HepG2 (cell line): ENCODE measurements around the gene PLXNB2. TPM values are rescaled to one million over a fixed set of nuclear protein-coding genes. Genes with fewer than 3 reads are reported as not detected.

ENCODE experiments used
- ATAC-seq: fragments of 200-7000 bp; cut with Tn5 transposase; 3 replicates; pipeline ENCODE4 v1.9.1; 2020; ENCODE audit warnings: mild to moderate bottlenecking, moderate library complexity
- BruUV-seq: library from RNA; stranded (reverse); fragments of 400-500 nt; replicated peaks from 2 replicates; lab custom pipeline; 2021; lab: Mats Ljungman, UMichigan
- CTCF ChIA-PET: fragments of 300-600 bp; formaldehyde crosslinking; extraction: SDS; loops from one replicate; lab custom pipeline; 2021; ENCODE audit warnings: low total read pairs, inconsistent platforms, low intra/inter-chr PET ratio; lab: Yijun Ruan, JAX
- POLR2A ChIA-PET: fragments of 350-600 bp; sonication (Branson Sonifier 250); formaldehyde crosslinking; loops from one replicate; lab custom pipeline; 2020; ENCODE audit warnings: antibody characterized with exemption, inconsistent platforms; lab: Yijun Ruan, JAX
- DNase-seq: peaks from one replicate; pipeline ENCODE4 v3.0.0-alpha.2; 2015; ENCODE audit warnings: low spot score
- FAIRE-seq: peaks from 3 replicates; lab custom pipeline; 2011; peaks lifted over from hg19 to GRCh38; lab: Jason Lieb, UNC
- H2AFZ ChIP-seq: one replicate; pipeline ENCODE4 v1.6.1; 2011; ENCODE audit warnings: low read length, inconsistent platforms
- H3K27ac ChIP-seq: fragments of 300-600 bp; 3 replicates; pipeline ENCODE4 v1.8.0; 2011; ENCODE audit warnings: mixed run types, mild to moderate bottlenecking, mixed read lengths, low read length, inconsistent platforms; ENCODE audit not compliant: insufficient read depth; ENCODE audit errors: extremely low read length
- H3K27me3 ChIP-seq, 2 experiments: fragments of 200-600 bp in 1 of 2; 2 replicates in 1 of 2; 3 replicates in 1 of 2; pipeline versions ENCODE4 v1.6.0 to v1.8.0; 2011; ENCODE audit warnings: low read length in 2 of 2, mild to moderate bottlenecking in 2 of 2, moderate library complexity in 2 of 2, inconsistent platforms in 1 of 2; ENCODE audit not compliant: insufficient read depth in 2 of 2, control insufficient read depth in 1 of 2
- H3K36me3 ChIP-seq, 2 experiments: fragments of 200-600 bp in 1 of 2; replicated peaks in 1 of 2; 2 replicates in 1 of 2; 3 replicates in 1 of 2; pipeline versions ENCODE4 v1.5.1 to v1.8.0; 2011; ENCODE audit warnings: low read length in 2 of 2, inconsistent platforms in 1 of 2; ENCODE audit not compliant: insufficient read depth in 2 of 2, control insufficient read depth in 1 of 2
- H3K4me1 ChIP-seq: 2 replicates; pipeline ENCODE4 v1.5.1; 2012; ENCODE audit warnings: low read length, inconsistent platforms; ENCODE audit not compliant: insufficient read depth
- H3K4me2 ChIP-seq: 2 replicates; pipeline ENCODE4 v1.6.0; 2011; ENCODE audit warnings: low read depth, low read length, inconsistent platforms
- H3K4me3 ChIP-seq, 3 experiments: fragments of 200-600 bp in 1 of 3; sonication (generic), shearing (Covaris generic) in 1 of 3; replicated peaks in 1 of 3; 2 replicates each; pipeline ENCODE4 v1.5.1; 2011 to 2016; ENCODE audit warnings: low read length in 3 of 3, inconsistent platforms in 2 of 3, low read depth in 2 of 3, mild to moderate bottlenecking in 2 of 3, control low read depth in 1 of 3, mixed read lengths in 1 of 3; ENCODE audit not compliant: insufficient read depth in 1 of 3
- H3K79me2 ChIP-seq: one replicate; pipeline ENCODE4 v1.6.1; 2011; ENCODE audit warnings: low read length, inconsistent platforms; ENCODE audit not compliant: insufficient read depth
- H3K9ac ChIP-seq: 2 replicates; pipeline ENCODE4 v1.6.0; 2011; ENCODE audit warnings: mild to moderate bottlenecking, low read depth, low read length, inconsistent platforms; ENCODE audit not compliant: insufficient read depth
- H3K9me3 ChIP-seq: 2 replicates; pipeline ENCODE4 v1.5.1; 2012; ENCODE audit warnings: mild to moderate bottlenecking, low read length
- H4K20me1 ChIP-seq: 2 replicates; pipeline ENCODE4 v1.6.0; 2011; ENCODE audit warnings: inconsistent platforms, mild to moderate bottlenecking, low read length, moderate library complexity; ENCODE audit not compliant: insufficient read depth
- CREB3 ChIP-seq: sonication (generic); formaldehyde crosslinking; IDR thresholded peaks from 2 replicates; pipeline ENCODE4 v1.5.0; 2020; ENCODE audit warnings: missing genetic modification reagents
- FOXA3 ChIP-seq: IDR thresholded peaks from 2 replicates; pipeline ENCODE4 v1.6.1; 2016; ENCODE audit warnings: missing genetic modification reagents, missing compliant biosample characterization
- NFYB ChIP-seq: sonication (generic); formaldehyde crosslinking; IDR thresholded peaks from 2 replicates; pipeline ENCODE4 v1.4.0; 2020; ENCODE audit warnings: missing genetic modification reagents
- RBFOX2 ChIP-seq: fragments of 200-400 bp; formaldehyde crosslinking; IDR thresholded peaks from 2 replicates; pipeline ENCODE4 v1.6.1; 2017; ENCODE audit warnings: low read depth, mild to moderate bottlenecking, low read length
- SALL1 ChIP-seq: sonication (generic); formaldehyde crosslinking; IDR thresholded peaks from 2 replicates; pipeline ENCODE4 v1.8.0; 2022; ENCODE audit warnings: mild to moderate bottlenecking, missing genetic modification reagents
- ZNF207 ChIP-seq: fragments of 450-650 bp; IDR thresholded peaks from 2 replicates; pipeline ENCODE4 v1.6.1; 2016; ENCODE audit warnings: antibody characterized with exemption, borderline replicate concordance
- ZNF263 ChIP-seq: sonication (generic); formaldehyde crosslinking; IDR thresholded peaks from 2 replicates; pipeline ENCODE4 v1.4.0; 2020; ENCODE audit warnings: missing genetic modification reagents
- ZNF772 ChIP-seq: sonication (generic); formaldehyde crosslinking; IDR thresholded peaks from 2 replicates; pipeline ENCODE4 v1.5.0; 2020; ENCODE audit warnings: mild to moderate bottlenecking, missing genetic modification reagents
- WGBS: methylation state at CpG from one replicate; pipeline ENCODE4 v1.1.6; 2017; ENCODE audit warnings: low lambda C conversion rate; 5-methylcytosine and 5-hydroxymethylcytosine counted together
- in situ Hi-C: cut with HindIII; loops from 2 replicates; pipeline ENCODE4 v1.10.0; 2017; ENCODE audit warnings: low pct_unique_long_range_greater_than_20kb; ENCODE audit not compliant: extremely low pct_ligation_motif_present
- intact Hi-C: fragments of 100-400 bp; cut with micrococcal nuclease; formaldehyde crosslinking; loops from one replicate; pipeline ENCODE4 v1.10.0; 2022; ENCODE audit not compliant: unreplicated experiment
- polyA plus RNA-seq, 8 experiments: library from polyadenylated mRNA; depleted of rRNA in 3 of 8; stranded (reverse) in 7 of 8; unstranded in 1 of 8; fragments of >200 nt; fragmentation: Illumina TruSeq in 4 of 8; extraction: Trizol in 4 of 8; gene quantifications; 2 replicates each; pipeline versions ENCODE4 v1.2.1 to v1.2.3, GENCODE V29; 2011 to 2016; ENCODE audit warnings: low read depth in 4 of 8, missing spikeins in 1 of 8, mixed read lengths in 1 of 8; ENCODE audit not compliant: insufficient read depth in 1 of 8
- total RNA-seq, 5 experiments: library from RNA; depleted of rRNA; stranded (reverse); fragments of >200 nt; fragmentation: Illumina TruSeq; extraction: Trizol; gene quantifications; 2 replicates each; pipeline ENCODE4 v1.2.3, GENCODE V29; 2016; ENCODE audit warnings: low read depth in 1 of 5
- TF ChIP-seq, protein P1 (sequence below): sonication (generic); formaldehyde crosslinking; IDR thresholded peaks from 2 replicates; pipeline ENCODE4 v1.5.1; 2020; ENCODE audit warnings: mild to moderate bottlenecking, missing genetic modification reagents, moderate library complexity

The PLXNB2 gene
- total and polyA plus RNA-seq, 2 of the 13 experiments (the other 11 are each of a cell fraction or from before 2014, with no cell fraction given), result 32.6 to 68.9 TPM

DNA sequence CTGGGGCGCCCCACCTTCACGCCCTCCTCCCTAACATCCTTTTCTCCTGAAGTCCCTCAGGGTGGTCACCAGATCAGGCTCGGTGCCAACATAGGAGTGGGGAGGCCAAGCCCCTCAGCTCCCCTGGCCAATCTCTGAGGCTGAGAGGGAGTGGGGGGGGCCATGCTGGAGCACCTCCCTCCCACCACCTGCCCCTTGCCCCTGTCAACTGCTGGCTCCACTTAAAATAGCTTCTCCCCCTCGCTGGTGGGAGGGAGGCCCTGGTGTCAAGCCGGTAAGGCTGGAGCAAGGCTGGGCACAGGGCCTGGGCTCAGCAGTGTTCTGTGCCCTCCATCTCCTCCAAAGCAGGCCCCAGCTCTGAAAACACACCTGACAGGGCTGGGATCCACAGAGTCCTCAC lies 4.9 kb downstream of the PLXNB2 start:
- Histone ChIP-seq H3K27me3 (no peaks in the 10 kb centered on the region), H2AFZ (no peak overlapping the region), H3K27ac (no peak overlapping the region), H3K4me1 (peaks cover 70% of the 10 kb centered on the region), H4K20me1 (peaks cover 7% of the 10 kb centered on the region; the same call in 1 of the 2 replicates), H3K36me3 (peaks cover 0 to 2% of the 10 kb centered on the region in 2 experiments; a peak in 1 of 5 replicates), H3K9ac (peak overlapping the region; percentile 33; the same call in 1 of the 2 replicates), H3K79me2 (peaks cover 74% of the 10 kb centered on the region)
- WGBS, result no CpG with 5 or more reads among the region's 5 CpGs
- intact Hi-C loops (no loop called here), in situ Hi-C loops (no loop called here)
- POLR2A ChIA-PET, result interaction anchor here (1.0 to 6.7 kb wide), 2 partner anchors 10 to 13 kb away, joined by 3 to 126 read pairs; no protein-coding TSS in a partner anchor
- FAIRE-seq, result no peak
- no peak for ATAC-seq
- no TSS peak for BruUV-seq
- CTCF ChIA-PET, result no interaction called here
- TF ChIP-seq FOXA3 (CRISPR knock-in tag) (no peak), ZNF207 (no peak), RBFOX2 (0 out of 2 replicates have a peak, but pooled peaks have one; percentile 20)
- TF ChIP-seq, all 625 proteins: peak for 1
- Histone ChIP-seq H3K9me3 (no peaks in the 10 kb centered on the region), H3K4me2 (no peak overlapping the region), H3K4me3 (no peak overlapping the region)
- no peak for DNase-seq

DNA sequence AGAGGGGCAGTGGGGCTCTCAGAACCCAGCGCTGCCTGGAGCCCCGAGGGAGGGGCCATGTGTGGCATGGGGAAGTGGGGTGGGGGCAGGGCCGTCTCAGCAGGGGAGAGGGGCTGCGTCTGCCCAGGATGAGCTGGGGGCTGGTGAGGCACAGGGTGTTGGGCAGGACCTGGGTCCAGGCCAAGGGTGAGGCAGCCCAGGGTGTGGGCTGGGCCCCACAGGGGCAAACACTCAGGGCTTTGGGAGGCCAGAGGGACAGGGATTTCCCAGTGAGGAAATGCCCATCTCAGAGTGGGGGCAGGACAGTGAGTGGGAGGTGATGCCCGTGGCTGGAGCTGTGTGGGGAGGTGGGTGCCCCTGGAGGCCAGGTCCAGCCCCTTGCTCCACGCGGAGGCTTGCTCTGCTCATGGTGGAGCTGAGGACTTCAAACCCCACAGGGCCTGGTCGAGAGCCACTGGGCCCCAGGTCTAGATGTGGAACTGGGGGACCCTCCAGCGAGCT lies 5.4 kb downstream of the PLXNB2 start:
- H3K9ac ChIP-seq, result no peak overlapping the region
- no peak for TF ChIP-seq NFYB (CRISPR knock-in tag)
- TF ChIP-seq CREB3, result no peak
- no peak for TF ChIP-seq ZNF263
- TF ChIP-seq ZNF772 (CRISPR knock-in tag), result no peak
- TF ChIP-seq, protein P1, sequence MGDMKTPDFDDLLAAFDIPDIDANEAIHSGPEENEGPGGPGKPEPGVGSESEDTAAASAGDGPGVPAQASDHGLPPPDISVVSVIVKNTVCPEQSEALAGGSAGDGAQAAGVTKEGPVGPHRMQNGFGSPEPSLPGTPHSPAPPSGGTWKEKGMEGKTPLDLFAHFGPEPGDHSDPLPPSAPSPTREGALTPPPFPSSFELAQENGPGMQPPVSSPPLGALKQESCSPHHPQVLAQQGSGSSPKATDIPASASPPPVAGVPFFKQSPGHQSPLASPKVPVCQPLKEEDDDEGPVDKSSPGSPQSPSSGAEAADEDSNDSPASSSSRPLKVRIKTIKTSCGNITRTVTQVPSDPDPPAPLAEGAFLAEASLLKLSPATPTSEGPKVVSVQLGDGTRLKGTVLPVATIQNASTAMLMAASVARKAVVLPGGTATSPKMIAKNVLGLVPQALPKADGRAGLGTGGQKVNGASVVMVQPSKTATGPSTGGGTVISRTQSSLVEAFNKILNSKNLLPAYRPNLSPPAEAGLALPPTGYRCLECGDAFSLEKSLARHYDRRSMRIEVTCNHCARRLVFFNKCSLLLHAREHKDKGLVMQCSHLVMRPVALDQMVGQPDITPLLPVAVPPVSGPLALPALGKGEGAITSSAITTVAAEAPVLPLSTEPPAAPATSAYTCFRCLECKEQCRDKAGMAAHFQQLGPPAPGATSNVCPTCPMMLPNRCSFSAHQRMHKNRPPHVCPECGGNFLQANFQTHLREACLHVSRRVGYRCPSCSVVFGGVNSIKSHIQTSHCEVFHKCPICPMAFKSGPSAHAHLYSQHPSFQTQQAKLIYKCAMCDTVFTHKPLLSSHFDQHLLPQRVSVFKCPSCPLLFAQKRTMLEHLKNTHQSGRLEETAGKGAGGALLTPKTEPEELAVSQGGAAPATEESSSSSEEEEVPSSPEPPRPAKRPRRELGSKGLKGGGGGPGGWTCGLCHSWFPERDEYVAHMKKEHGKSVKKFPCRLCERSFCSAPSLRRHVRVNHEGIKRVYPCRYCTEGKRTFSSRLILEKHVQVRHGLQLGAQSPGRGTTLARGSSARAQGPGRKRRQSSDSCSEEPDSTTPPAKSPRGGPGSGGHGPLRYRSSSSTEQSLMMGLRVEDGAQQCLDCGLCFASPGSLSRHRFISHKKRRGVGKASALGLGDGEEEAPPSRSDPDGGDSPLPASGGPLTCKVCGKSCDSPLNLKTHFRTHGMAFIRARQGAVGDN (CRISPR knock-in tag), result peak; percentile 49
- no peak for TF ChIP-seq SALL1 (CRISPR knock-in tag)

More for the DNA sequence above, 5.4 kb downstream of the PLXNB2 start:
- intact Hi-C loops (no loop called here), in situ Hi-C loops (no loop called here)
- H2AFZ ChIP-seq, result no peak overlapping the region
- POLR2A ChIA-PET, result interaction anchor here (1.0 to 6.7 kb wide), 2 partner anchors 9 to 14 kb away, joined by 3 to 126 read pairs; no protein-coding TSS in a partner anchor
- peaks cover 0 to 2% of the 10 kb centered on the region in 2 experiments; a peak in 1 of 5 replicates for H3K36me3 ChIP-seq
- CTCF ChIA-PET, result no interaction called here
- H3K79me2 ChIP-seq, result peaks cover 78% of the 10 kb centered on the region
- no peak overlapping the region for H3K27ac ChIP-seq
- no peak for DNase-seq
- peaks cover 75% of the 10 kb centered on the region for H3K4me1 ChIP-seq
- H3K4me2 ChIP-seq, result no peak overlapping the region; the same call in 1 of the 2 replicates
- BruUV-seq, result no TSS peak
- no peaks in the 10 kb centered on the region for H3K27me3 ChIP-seq
- no peak overlapping the region for H3K4me3 ChIP-seq
- FAIRE-seq, result no peak
- H4K20me1 ChIP-seq, result peaks cover 7% of the 10 kb centered on the region; the same call in 1 of the 2 replicates
- no peaks in the 10 kb centered on the region for H3K9me3 ChIP-seq
- WGBS, result 52% methylated on average over 2 of the region's 9 CpGs
- no peak for ATAC-seq
